Smooth muscle cell (in vitro differentiated cells): Measurements from ENCODE around the gene TMBIM1. TPM values are rescaled to one million over a fixed set of nuclear protein-coding genes. Genes with fewer than 3 reads are reported as not detected.
A peak's percentile ranks its signal among the peaks of the same experiment; 100 is the strongest.

Experiments used
- DNase-seq: peaks from one replicate; lab custom pipeline; 2025; ENCODE audit not compliant: unreplicated experiment; lab: John Stamatoyannopoulos, UW
- H2AFZ ChIP-seq: fragments of 200-600 bp; sonication (generic); 2 replicates; pipeline ENCODE4 v1.6.0; 2016; ENCODE audit warnings: antibody characterized with exemption, low read depth, mild to moderate bottlenecking
- H3F3A ChIP-seq: fragments of 200-600 bp; sonication (generic); 2 replicates; pipeline ENCODE4 v1.6.0; 2017; ENCODE audit warnings: antibody characterized with exemption, low read depth
- H3K27ac ChIP-seq: fragments of 200-600 bp; sonication (generic); 2 replicates; pipeline ENCODE4 v1.5.1; 2016; ENCODE audit warnings: low read depth, mild to moderate bottlenecking
- H3K27me3 ChIP-seq: fragments of 200-600 bp; sonication (generic); 2 replicates; pipeline ENCODE4 v1.6.1; 2016; ENCODE audit warnings: low read depth, mild to moderate bottlenecking
- H3K36me3 ChIP-seq: fragments of 200-600 bp; sonication (generic); 2 replicates; pipeline ENCODE4 v1.5.1; 2016; ENCODE audit warnings: low read depth
- H3K4me1 ChIP-seq: fragments of 200-600 bp; sonication (generic); 2 replicates; pipeline ENCODE4 v1.5.1; 2016; ENCODE audit warnings: low read depth
- H3K4me2 ChIP-seq: fragments of 200-600 bp; sonication (generic); 2 replicates; pipeline ENCODE4 v1.6.0; 2016; ENCODE audit warnings: mild to moderate bottlenecking
- H3K4me3 ChIP-seq: fragments of 200-600 bp; sonication (generic); 2 replicates; pipeline ENCODE4 v1.5.1; 2016; ENCODE audit warnings: mild to moderate bottlenecking
- H3K79me2 ChIP-seq: fragments of 200-600 bp; sonication (generic); 2 replicates; pipeline ENCODE4 v1.6.0; 2016; ENCODE audit warnings: low read depth, mild to moderate bottlenecking
- H3K9ac ChIP-seq: fragments of 200-600 bp; sonication (generic); 2 replicates; pipeline ENCODE4 v1.6.0; 2016; ENCODE audit warnings: low read depth
- H3K9me3 ChIP-seq: fragments of 200-600 bp; sonication (generic); replicated peaks from 2 replicates; pipeline ENCODE4 v1.5.1; 2016; ENCODE audit warnings: low read depth
- H4K20me1 ChIP-seq: fragments of 200-600 bp; sonication (generic); 2 replicates; pipeline ENCODE4 v1.6.0; 2016; ENCODE audit warnings: low read depth
- CTCF ChIP-seq: fragments of 200-600 bp; sonication (generic); IDR thresholded peaks from 2 replicates; pipeline ENCODE4 v1.5.1; 2017; ENCODE audit warnings: borderline replicate concordance, mild to moderate bottlenecking, antibody characterized with exemption; ENCODE audit not compliant: insufficient read depth, poor library complexity, severe bottlenecking
- WGBS: methylation state at CpG from one replicate; pipeline ENCODE4 v1.1.7; 2016; ENCODE audit warnings: low lambda C conversion rate; 5-methylcytosine and 5-hydroxymethylcytosine counted together
- polyA plus RNA-seq: library from polyadenylated mRNA; unstranded; fragments of >200 nt; fragmentation: Nextera tagmentation; extraction: Ambion mirVana; gene quantifications from 2 replicates; pipeline ENCODE4 v1.2.1, GENCODE V29; 2016
- total RNA-seq: library from RNA; depleted of rRNA; stranded (reverse); fragments of >200 nt; gene quantifications from 2 replicates; pipeline ENCODE4 v1.2.3, GENCODE V29; 2014

The TMBIM1 gene
- total and polyA plus RNA-seq, 2 experiments from 2014 or later, result 109 to 121 TPM

DNA sequence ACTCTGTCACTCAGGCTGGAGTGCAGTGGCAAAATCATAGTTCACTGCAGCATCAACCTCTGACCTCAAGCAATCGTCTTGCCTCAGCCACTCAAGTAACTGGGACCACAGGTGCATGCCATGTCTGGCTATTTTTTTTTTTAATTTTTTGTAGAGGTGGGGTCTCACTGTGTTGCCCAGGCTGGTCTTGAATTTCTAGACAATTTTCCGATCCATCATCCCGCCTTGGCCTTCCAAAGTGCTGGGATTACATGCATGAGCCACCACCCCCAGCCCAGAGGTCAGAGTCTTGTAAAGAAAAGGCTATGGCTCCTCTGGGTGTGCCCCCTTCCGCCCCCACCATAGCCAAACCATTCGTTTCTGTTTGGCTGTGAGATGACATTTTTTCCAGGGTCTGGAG lies 13.1 kb upstream of the TMBIM1 start:
- H3K27ac ChIP-seq, result no peak overlapping the region
- peak overlapping the region; percentile 2 for H2AFZ ChIP-seq
- TF ChIP-seq CTCF, result no peak
- DNase-seq, result no peak
- no peak overlapping the region for H3K9ac ChIP-seq
- no peaks in the 10 kb centered on the region for H3K4me1 ChIP-seq
- H3K36me3 ChIP-seq, result no peaks in the 10 kb centered on the region
- H3F3A ChIP-seq, result no peaks in the 10 kb centered on the region
- H3K79me2 ChIP-seq, result no peaks in the 10 kb centered on the region
- no peaks in the 10 kb centered on the region for H3K27me3 ChIP-seq
- H3K4me2 ChIP-seq, result no peak overlapping the region
- H3K9me3 ChIP-seq, result no peaks in the 10 kb centered on the region
- no peaks in the 10 kb centered on the region for H4K20me1 ChIP-seq
- WGBS, result 64% methylated on average over 5 of the region's 5 CpGs
- no peak overlapping the region for H3K4me3 ChIP-seq

DNA sequence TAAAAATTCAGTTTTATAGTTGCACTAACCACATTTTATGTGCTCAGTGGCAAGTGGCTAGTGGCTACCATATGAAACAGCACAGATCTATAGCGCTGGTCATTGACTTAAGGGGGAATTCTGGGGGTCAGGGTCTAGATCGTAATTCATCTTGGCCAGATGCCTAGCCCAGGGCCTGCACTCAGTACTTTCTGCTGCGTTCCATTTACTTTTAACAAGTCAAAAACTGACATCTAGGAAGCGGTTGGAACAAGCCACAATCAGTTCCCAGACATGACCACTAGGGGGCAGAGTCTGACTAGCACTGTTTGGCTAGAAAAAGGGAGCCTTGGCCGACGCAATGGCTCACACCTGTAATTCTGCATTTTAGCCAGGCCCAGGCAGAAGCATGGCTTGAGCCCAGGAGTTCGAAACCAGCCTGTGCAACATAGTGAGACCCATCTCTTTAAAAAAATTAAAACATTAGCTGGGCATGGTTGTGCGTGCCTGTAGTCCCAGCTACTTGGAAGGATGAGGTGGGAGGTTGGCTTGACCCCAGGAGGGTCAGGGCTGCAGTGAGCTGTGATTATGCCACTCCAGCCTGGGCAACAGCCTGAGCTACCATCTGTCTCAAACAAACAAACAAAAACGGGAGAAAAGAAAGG lies 9.0 kb upstream of the TMBIM1 start:
- Histone ChIP-seq H3F3A (no peaks in the 10 kb centered on the region), H3K9ac (no peak overlapping the region), H3K36me3 (no peaks in the 10 kb centered on the region), H3K4me1 (no peaks in the 10 kb centered on the region), H3K4me3 (no peak overlapping the region), H4K20me1 (no peaks in the 10 kb centered on the region), H3K4me2 (no peak overlapping the region), H3K27me3 (no peaks in the 10 kb centered on the region), H3K79me2 (no peaks in the 10 kb centered on the region), H3K27ac (no peak overlapping the region), H2AFZ (no peak overlapping the region), H3K9me3 (no peaks in the 10 kb centered on the region)
- peak; percentile 91 for TF ChIP-seq CTCF
- WGBS, result 5% methylated on average over 9 of the region's 9 CpGs
- DNase-seq, result peak; percentile 52

DNA sequence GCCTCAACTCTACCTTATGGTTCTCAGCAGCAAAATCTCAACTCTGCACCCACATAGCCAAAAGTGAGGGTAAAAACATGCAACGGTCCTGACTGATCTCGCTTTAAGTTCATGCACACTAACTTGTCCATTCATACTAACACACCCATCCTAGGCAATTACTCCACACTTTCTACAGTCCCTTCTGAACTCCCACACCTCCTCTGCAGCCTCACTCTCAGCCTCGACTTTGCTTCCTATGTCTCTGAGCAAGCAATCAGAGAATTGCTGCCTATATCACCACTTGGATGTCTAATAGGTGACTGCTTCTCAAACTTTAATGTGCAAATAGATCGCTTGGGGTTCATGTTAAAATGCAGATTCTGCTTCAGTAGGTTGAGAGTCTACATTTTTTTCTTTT lies 7.8 kb upstream of the TMBIM1 start:
- Histone ChIP-seq H3K9ac (no peak overlapping the region), H2AFZ (no peak overlapping the region), H3K36me3 (no peaks in the 10 kb centered on the region), H3K4me1 (peaks cover 4% of the 10 kb centered on the region), H3K4me3 (no peak overlapping the region), H3F3A (no peaks in the 10 kb centered on the region), H3K79me2 (no peaks in the 10 kb centered on the region), H3K27me3 (no peaks in the 10 kb centered on the region), H3K4me2 (no peak overlapping the region), H3K27ac (no peak overlapping the region), H3K9me3 (no peaks in the 10 kb centered on the region), H4K20me1 (no peaks in the 10 kb centered on the region)
- WGBS, result 84% methylated on average over 4 of the region's 4 CpGs
- DNase-seq, result no peak
- TF ChIP-seq CTCF, result no peak

GRCh38 chr2:218298314-218298875 lies 6.1 kb upstream of the TMBIM1 start:
- Histone ChIP-seq H2AFZ (no peak overlapping the region), H3K36me3 (no peaks in the 10 kb centered on the region), H3K9me3 (no peaks in the 10 kb centered on the region), H3K27me3 (no peaks in the 10 kb centered on the region), H4K20me1 (no peaks in the 10 kb centered on the region), H3K4me1 (peaks cover 9% of the 10 kb centered on the region), H3F3A (no peaks in the 10 kb centered on the region), H3K4me3 (no peak overlapping the region), H3K9ac (no peak overlapping the region), H3K27ac (peak overlapping the region; percentile 68), H3K4me2 (no peak overlapping the region), H3K79me2 (no peaks in the 10 kb centered on the region)
- no peak for DNase-seq
- no peak for TF ChIP-seq CTCF
- 82% methylated on average over 6 of the region's 6 CpGs for WGBS
